ENCODE measurements around the gene SMYD3.

The SMYD3 gene

GRCh38 chr1:245717611-245718010 lies 789.5 kb downstream of the SMYD3 start:
- Histone ChIP-seq H3K27ac (ENCODE audit: low read length) (no peak overlapping the region), H4K20me1 (ENCODE audit: insufficient read depth, low read length) (no peaks in the 10 kb centered on the region), H3K4me2 (ENCODE audit: low read depth, low read length) (no peak overlapping the region), H2AFZ (ENCODE audit: low read length) (no peak overlapping the region), H3K9ac (ENCODE audit: low read length) (no peak overlapping the region), H3K9me2 (replicated peaks; ENCODE audit: insufficient read depth, low read length) (no peaks in the 10 kb centered on the region), H3K27me3 (replicated peaks; ENCODE audit: insufficient read depth, low read length) (no peaks in the 10 kb centered on the region), H3K4me3 (ENCODE audit: low read length) (no peak overlapping the region), H3F3A (ENCODE audit: insufficient read depth, low read length) (no peaks in the 10 kb centered on the region), H3K4me1 (ENCODE audit: low read length) (no peaks in the 10 kb centered on the region), H3K36me3 (replicated peaks; ENCODE audit: insufficient read depth, low read length) (no peaks in the 10 kb centered on the region), H3K79me2 (ENCODE audit: low read length) (no peaks in the 10 kb centered on the region), H3K9me3 (replicated peaks; ENCODE audit: insufficient read depth, low read length) (no peaks in the 10 kb centered on the region)
- DNase-seq: no peak
- TF ChIP-seq EZH2phosphoT487 (IDR thresholded peaks at IDR 0.05; ENCODE audit: low read length) (no peak), EZH2 (optimal IDR thresholded peaks at IDR 0.05; ENCODE audit: low read depth, low read length) (no peak), CTCF (IDR thresholded peaks at IDR 0.05; ENCODE audit: low read length) (no peak)

GRCh38 chr1:245716561-245716960 lies 790.5 kb downstream of the SMYD3 start:
- H3K4me1 ChIP-seq (ENCODE audit: low read length): no peaks in the 10 kb centered on the region
- DNase-seq: no peak
- no peak overlapping the region for H3K4me2 ChIP-seq (ENCODE audit: low read depth, low read length)
- H3K4me3 ChIP-seq (ENCODE audit: low read length): no peak overlapping the region
- no peak overlapping the region for H3K27ac ChIP-seq (ENCODE audit: low read length)
- H3K9me3 ChIP-seq (replicated peaks; ENCODE audit: insufficient read depth, low read length): no peaks in the 10 kb centered on the region
- H3K36me3 ChIP-seq (replicated peaks; ENCODE audit: insufficient read depth, low read length): no peaks in the 10 kb centered on the region
- no peak overlapping the region for H3K9ac ChIP-seq (ENCODE audit: low read length)
- TF ChIP-seq CTCF (IDR thresholded peaks at IDR 0.05; ENCODE audit: low read length) (no peak), EZH2phosphoT487 (IDR thresholded peaks at IDR 0.05; ENCODE audit: low read length) (no peak), EZH2 (optimal IDR thresholded peaks at IDR 0.05; ENCODE audit: low read depth, low read length) (no peak)
- no peaks in the 10 kb centered on the region for H3K79me2 ChIP-seq (ENCODE audit: low read length)
- H3K9me2 ChIP-seq (replicated peaks; ENCODE audit: insufficient read depth, low read length): no peaks in the 10 kb centered on the region
- no peaks in the 10 kb centered on the region for H3K27me3 ChIP-seq (replicated peaks; ENCODE audit: insufficient read depth, low read length)
- no peak overlapping the region for H2AFZ ChIP-seq (ENCODE audit: low read length)
- H3F3A ChIP-seq (ENCODE audit: insufficient read depth, low read length): no peaks in the 10 kb centered on the region
- H4K20me1 ChIP-seq (ENCODE audit: insufficient read depth, low read length): no peaks in the 10 kb centered on the region

GRCh38 chr1:245715970-245716369 lies 791.1 kb downstream of the SMYD3 start:
- Histone ChIP-seq H3K9me2 (replicated peaks; ENCODE audit: insufficient read depth, low read length) (no peaks in the 10 kb centered on the region), H3K36me3 (replicated peaks; ENCODE audit: insufficient read depth, low read length) (no peaks in the 10 kb centered on the region), H3F3A (ENCODE audit: insufficient read depth, low read length) (no peaks in the 10 kb centered on the region), H3K4me1 (ENCODE audit: low read length) (no peaks in the 10 kb centered on the region), H3K9me3 (replicated peaks; ENCODE audit: insufficient read depth, low read length) (no peaks in the 10 kb centered on the region), H3K79me2 (ENCODE audit: low read length) (no peaks in the 10 kb centered on the region), H2AFZ (ENCODE audit: low read length) (no peak overlapping the region), H3K27ac (ENCODE audit: low read length) (no peak overlapping the region), H3K27me3 (replicated peaks; ENCODE audit: insufficient read depth, low read length) (no peaks in the 10 kb centered on the region), H3K9ac (ENCODE audit: low read length) (no peak overlapping the region), H3K4me2 (ENCODE audit: low read depth, low read length) (no peak overlapping the region), H4K20me1 (ENCODE audit: insufficient read depth, low read length) (no peaks in the 10 kb centered on the region), H3K4me3 (ENCODE audit: low read length) (no peak overlapping the region)
- DNase-seq: no peak
- TF ChIP-seq CTCF (IDR thresholded peaks at IDR 0.05; ENCODE audit: low read length) (no peak), EZH2 (optimal IDR thresholded peaks at IDR 0.05; ENCODE audit: low read depth, low read length) (no peak), EZH2phosphoT487 (IDR thresholded peaks at IDR 0.05; ENCODE audit: low read length) (no peak)
